ENCODE data around the gene STOX2.

Gene STOX2

GRCh38 chr4:183897193-183897592 is 7.9 kb upstream of the STOX2 start:
- no peaks in the 10 kb centered on the region for H3K36me3 ChIP-seq
- no peaks in the 10 kb centered on the region for H3K27me3 ChIP-seq
- H3K4me3 ChIP-seq (ENCODE audit: low read depth in 1 of 2, low read length in 1 of 2): no peak overlapping the region
- no peaks in the 10 kb centered on the region for H3K9me3 ChIP-seq
- no peaks in the 10 kb centered on the region for H3K4me1 ChIP-seq (ENCODE audit: control insufficient read depth in 1 of 2, insufficient read depth in 1 of 2, low read depth in 1 of 2, low read length in 1 of 2)
- no peak overlapping the region for H3K27ac ChIP-seq
- TF ChIP-seq, protein P1, sequence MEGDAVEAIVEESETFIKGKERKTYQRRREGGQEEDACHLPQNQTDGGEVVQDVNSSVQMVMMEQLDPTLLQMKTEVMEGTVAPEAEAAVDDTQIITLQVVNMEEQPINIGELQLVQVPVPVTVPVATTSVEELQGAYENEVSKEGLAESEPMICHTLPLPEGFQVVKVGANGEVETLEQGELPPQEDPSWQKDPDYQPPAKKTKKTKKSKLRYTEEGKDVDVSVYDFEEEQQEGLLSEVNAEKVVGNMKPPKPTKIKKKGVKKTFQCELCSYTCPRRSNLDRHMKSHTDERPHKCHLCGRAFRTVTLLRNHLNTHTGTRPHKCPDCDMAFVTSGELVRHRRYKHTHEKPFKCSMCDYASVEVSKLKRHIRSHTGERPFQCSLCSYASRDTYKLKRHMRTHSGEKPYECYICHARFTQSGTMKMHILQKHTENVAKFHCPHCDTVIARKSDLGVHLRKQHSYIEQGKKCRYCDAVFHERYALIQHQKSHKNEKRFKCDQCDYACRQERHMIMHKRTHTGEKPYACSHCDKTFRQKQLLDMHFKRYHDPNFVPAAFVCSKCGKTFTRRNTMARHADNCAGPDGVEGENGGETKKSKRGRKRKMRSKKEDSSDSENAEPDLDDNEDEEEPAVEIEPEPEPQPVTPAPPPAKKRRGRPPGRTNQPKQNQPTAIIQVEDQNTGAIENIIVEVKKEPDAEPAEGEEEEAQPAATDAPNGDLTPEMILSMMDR (IDR thresholded peaks at IDR 0.05): no peak

- H3K27me3 ChIP-seq: peaks cover 10% of the 10 kb centered on the region
- H3K4me3 ChIP-seq (ENCODE audit: low read depth in 1 of 2, low read length in 1 of 2): no peak overlapping the region
- H3K9me3 ChIP-seq: no peaks in the 10 kb centered on the region
- no peaks in the 10 kb centered on the region for H3K4me1 ChIP-seq (ENCODE audit: control insufficient read depth in 1 of 2, insufficient read depth in 1 of 2, low read depth in 1 of 2, low read length in 1 of 2)
- H3K36me3 ChIP-seq: no peaks in the 10 kb centered on the region
- TF ChIP-seq, protein P1 (IDR thresholded peaks at IDR 0.05): no peak
- H3K27ac ChIP-seq: no peak overlapping the region
These were observed 6.7 kb upstream of the STOX2 start for GRCh38 chr4:183898456-183898855.

DNA sequence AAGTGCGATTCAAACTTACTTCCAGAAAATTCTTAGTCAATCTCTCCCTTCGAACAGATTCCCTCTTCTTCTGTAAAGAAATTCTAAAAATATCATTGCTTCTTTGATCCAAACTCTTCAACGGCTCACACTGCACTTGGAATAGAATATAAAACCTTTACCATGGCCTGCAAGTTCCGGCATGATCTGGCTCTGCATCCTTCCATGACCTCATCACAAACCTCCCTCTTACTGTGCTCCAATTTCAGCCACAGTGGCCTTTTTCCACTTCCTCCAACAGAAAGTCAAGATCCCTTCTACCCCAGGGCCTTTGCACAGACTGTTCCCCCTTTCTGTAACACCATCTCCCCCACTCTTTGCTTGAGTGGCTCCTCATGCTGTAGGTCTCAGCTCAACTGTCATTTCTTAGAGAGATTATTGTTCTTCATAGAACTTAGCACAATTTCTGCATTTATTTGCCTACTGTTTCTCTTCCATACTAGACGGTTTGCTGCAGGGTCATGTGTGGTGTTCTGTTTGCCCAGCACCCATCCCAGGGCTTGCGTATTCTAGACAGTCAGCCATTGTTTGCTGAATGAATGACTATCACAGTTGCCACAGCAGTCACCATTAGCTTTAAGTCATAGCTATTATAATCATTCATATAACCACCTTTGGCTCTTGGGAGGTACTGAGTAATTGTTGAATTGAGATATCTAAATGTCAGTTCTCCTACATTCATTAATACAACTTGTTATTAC is 1.9 kb upstream of the STOX2 start:
- H3K36me3 ChIP-seq: no peaks in the 10 kb centered on the region
- peaks cover 19 to 29% of the 10 kb centered on the region in 2 experiments for H3K4me1 ChIP-seq (ENCODE audit: control insufficient read depth in 1 of 2, insufficient read depth in 1 of 2, low read depth in 1 of 2, low read length in 1 of 2)
- TF ChIP-seq, protein P1 (IDR thresholded peaks at IDR 0.05): no peak
- no peak overlapping the region for H3K4me3 ChIP-seq (ENCODE audit: low read depth in 1 of 2, low read length in 1 of 2)
- H3K27me3 ChIP-seq: peaks cover 58% of the 10 kb centered on the region
- H3K9me3 ChIP-seq: no peaks in the 10 kb centered on the region
- H3K27ac ChIP-seq: no peak overlapping the region

- Histone ChIP-seq H3K9me3 (no peaks in the 10 kb centered on the region), H3K4me1 (ENCODE audit: control insufficient read depth in 1 of 2, insufficient read depth in 1 of 2, low read depth in 1 of 2, low read length in 1 of 2) (peaks cover 19 to 29% of the 10 kb centered on the region in 2 experiments), H3K27me3 (peaks cover 77% of the 10 kb centered on the region)
These were observed 734 bp downstream of the STOX2 start for GRCh38 chr4:183905593-183906488.

DNA sequence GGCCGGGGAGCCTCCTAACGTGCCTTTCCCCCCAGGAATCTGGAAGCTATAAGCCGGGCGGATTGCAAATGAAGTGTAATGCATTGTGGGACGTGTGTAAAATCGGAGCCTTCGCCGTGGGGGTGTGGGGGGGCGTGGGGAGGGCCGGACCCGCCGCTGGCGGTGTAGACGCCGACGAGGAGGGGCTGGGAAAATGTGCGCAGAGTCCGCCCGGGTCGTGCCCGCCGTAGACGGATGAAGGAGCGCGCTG is 1.3 kb downstream of the STOX2 start:
- Histone ChIP-seq H3K9me3 (no peaks in the 10 kb centered on the region), H3K4me3 (ENCODE audit: low read depth in 1 of 2, low read length in 1 of 2) (peak overlapping the region in 1 of 2 experiments; percentile 57), H3K27me3 (peaks cover 77% of the 10 kb centered on the region), H3K4me1 (ENCODE audit: control insufficient read depth in 1 of 2, insufficient read depth in 1 of 2, low read depth in 1 of 2, low read length in 1 of 2) (peaks cover 19 to 29% of the 10 kb centered on the region in 2 experiments), H3K27ac (no peak overlapping the region), H3K36me3 (no peaks in the 10 kb centered on the region)
- TF ChIP-seq, protein P1 (IDR thresholded peaks at IDR 0.05): no peak

More at GRCh38 chr4:183905593-183906488, 734 bp downstream of the STOX2 start:
- Histone ChIP-seq H3K27ac (no peak overlapping the region), H3K4me3 (ENCODE audit: low read depth in 1 of 2, low read length in 1 of 2) (peak overlapping the region; percentile 34 to 57), H3K36me3 (no peaks in the 10 kb centered on the region)
- TF ChIP-seq, protein P1 (IDR thresholded peaks at IDR 0.05): no peak
